NCI-H2196 treated with DMSO at 0.1 percent for 48 hours (cell line): Measurements from ENCODE around the gene LIN7A.

ENCODE experiments used
- DNase-seq: peaks from one replicate; lab custom pipeline; 2025; ENCODE audit not compliant: unreplicated experiment; lab: John Stamatoyannopoulos, UW

LIN7A gene

DNA sequence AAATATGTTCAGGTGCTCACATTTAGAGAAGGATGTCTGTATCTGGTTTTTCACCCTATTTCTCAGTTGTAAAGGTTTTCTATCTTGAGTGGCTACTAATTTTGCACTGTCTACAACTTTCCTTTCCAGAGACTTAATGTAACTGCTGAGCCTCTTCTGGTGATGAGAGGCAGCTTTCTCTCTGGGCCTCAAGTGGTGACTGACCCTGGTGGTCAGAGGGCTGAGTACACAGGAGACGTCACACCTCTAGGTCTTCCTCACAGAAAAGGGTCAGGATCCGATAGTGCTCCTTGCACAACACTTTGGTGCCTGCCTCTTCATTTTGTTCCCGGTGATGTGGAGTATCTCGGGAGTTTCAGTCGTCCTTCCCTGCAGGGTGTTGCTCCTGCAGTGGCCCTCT, 76.8 kb downstream of the LIN7A start:
- no peak for DNase-seq

DNA sequence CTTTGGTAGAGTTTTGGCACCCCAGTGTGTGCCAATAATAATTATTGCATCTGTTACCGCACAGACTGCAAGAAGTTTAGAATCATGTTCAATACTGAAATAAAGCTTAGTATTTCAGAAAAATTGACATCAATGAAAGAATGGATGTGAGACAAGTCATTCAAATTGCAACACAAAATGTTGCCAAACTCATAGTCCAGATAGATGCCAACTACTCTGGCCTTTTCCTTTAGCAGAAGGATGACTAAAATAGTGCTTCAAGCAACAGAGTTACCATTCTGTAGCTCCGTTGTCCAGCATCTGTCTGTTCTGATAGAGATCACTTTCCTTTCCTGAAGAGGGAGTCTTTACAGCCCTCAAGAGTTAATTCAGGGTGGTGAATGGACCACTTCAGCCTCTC, 77.5 kb downstream of the LIN7A start:
- DNase-seq = no peak

DNA sequence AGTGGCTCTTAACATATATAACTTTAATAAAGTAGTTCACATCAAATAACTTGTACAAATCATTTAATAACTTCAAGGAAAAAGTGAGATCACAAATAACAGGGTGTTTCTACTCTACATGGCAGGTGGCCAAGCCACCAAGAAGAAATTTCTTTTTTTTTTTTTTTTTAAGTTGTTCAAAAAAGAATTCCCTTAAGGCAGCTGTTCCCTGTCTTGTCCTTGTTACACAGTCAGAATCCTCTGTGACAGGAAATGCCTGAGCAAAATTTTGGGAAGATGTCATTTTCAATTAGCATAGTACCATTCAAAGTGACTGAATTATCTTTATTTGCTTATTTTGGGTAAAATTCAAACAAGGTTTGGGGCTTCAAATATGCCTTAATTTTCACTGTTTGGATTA, 79.4 kb downstream of the LIN7A start:
- no peak for DNase-seq

DNA sequence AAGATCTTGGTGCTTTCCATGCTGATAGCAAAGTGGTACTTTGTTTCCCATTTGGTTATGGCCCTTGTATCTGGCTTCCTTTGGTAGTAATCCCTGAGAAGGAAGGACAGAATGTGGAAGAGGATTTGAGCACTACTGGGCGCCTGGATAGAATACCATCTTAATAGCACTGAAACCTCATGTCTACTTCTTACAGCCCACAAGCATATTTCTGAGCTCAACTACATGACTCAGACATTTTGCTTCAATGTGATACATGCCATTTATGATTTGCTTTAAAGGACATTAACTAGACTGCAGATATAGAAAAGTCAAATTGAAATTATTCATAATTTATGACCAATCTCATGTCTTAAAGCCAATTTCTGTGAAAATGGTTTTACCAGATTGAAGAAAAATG, 80.4 kb downstream of the LIN7A start:
- DNase-seq = no peak

DNA sequence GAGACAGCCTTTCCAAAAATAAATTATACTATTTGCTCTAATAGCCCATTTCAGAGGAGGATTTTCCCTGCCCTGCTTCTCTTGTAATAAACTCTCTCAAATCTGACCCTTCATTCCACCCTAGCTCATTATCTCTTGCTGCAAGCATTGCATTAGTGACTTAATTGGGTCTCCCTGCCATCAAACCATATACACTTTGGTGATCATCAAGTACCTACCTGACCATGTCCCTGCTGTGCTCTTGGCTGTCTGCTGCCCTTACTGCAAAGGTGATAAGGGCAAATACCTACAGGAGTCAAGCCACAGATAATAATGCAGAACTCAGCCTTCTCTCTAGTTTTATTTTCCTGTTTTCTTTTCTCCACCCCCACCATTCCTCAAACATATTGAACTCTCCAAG, 88.4 kb downstream of the LIN7A start:
- DNase-seq = no peak

DNA sequence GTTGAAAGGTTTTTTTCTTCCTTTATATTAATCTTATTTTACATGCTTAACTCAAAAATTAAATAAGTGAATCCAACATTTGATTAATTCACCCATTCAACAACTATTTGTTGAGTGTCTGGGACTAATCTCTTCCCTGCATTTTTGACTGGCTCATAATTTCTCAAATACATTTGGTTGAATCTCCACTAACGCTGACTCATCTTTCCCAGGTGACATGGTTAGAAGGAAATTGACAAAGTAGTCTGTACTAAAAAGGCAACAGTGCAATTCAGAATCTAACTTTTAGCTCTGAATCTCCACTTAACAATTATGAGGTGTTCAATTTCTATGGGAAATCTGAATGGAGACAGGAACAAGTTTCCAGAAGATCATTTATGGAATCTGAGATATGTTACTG, 88.9 kb downstream of the LIN7A start:
- no peak for DNase-seq

DNA sequence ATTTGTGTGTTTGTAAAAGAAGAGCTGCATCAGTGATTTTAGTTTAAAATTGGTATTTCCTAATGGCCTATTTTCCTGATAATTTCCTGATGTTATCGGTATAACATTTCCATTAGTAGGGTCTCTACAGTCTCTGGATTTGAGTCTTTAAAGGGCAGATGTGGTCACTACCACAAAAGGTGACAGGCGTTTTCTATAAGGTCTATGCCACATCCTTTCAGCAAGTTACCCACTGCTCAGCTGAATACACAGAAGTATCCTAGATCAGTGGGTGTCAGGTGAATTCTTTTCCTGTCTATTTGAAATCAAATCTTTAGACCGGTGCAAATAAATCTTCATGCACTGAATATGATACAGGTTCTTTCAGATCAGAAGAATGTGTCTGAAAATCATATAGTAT, 90.2 kb downstream of the LIN7A start:
- no peak for DNase-seq

DNA sequence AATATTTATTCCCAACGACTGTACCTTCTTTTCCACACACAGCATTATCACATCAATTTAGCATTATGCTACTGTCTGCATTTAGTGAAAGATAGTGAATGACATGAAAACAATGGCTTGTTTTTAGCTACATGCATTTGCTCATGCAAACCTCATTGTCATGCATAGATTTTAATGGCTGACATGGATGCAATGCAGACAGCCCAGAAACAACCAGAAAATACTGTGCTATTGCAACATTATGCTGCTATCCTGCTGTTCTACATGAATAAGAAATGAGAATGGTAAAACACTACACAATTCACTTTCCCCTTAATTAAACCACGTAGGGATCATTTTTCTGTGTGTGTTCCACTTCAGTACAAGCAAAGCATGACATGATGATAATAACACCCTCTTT, 90.8 kb downstream of the LIN7A start:
- no peak for DNase-seq

DNA sequence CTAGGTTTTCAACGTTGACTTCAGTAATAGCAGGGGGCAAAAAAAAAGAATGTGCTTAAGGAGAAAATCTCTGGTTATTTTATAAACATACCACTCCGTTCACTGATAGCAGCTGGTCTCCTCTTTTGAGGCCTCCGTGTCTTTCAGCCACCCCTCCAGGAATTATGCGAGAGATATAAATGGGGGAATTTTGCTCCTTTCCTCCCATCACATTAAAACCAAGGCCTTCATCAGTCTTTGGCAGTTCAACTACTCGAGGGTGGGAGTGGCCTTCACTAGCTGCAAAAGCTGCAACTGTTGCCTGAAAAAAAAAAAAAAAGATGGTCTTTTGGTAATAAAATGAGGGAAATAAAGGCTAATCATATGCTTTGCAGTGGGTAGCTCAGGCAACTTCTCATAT, 92.1 kb downstream of the LIN7A start:
- DNase-seq = no peak

DNA sequence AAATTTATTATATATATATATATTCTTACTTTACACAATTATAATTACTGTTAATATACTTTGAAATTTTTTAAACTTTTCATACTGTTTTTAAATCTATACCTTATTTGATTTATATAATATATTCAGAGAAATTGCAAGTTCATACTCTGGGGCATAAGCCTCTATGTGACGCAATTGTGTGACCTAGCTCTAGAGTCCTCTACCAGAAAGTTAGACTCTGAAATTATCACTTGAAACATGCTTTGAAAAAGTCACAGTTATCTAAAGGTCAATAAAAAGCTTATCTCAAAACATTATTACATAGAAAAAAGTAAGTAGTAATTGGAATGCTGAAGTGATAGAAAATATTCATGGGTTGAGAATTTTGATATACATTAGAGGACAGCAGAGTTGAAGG, 93.8 kb downstream of the LIN7A start:
- no peak for DNase-seq

DNA sequence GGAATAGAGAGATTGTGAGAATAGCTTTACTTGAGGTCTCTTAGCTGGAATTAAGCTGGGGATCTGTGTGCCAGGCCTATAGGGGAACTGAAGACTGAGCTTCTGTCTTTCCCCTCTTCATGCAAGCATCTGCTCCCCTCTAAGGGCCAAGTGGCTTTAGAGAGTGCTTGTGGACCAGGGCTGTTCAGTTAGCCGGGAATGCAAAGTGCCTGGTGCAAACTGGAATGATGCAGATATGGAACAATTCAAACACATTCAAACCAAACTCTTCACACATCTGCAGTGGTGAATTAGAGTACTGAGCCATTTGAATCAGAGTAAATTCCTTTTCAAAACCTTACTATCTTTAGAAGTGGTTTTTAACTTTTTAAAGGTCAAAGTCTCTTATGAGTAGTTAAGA, 99.0 kb downstream of the LIN7A start:
- no peak for DNase-seq

DNA sequence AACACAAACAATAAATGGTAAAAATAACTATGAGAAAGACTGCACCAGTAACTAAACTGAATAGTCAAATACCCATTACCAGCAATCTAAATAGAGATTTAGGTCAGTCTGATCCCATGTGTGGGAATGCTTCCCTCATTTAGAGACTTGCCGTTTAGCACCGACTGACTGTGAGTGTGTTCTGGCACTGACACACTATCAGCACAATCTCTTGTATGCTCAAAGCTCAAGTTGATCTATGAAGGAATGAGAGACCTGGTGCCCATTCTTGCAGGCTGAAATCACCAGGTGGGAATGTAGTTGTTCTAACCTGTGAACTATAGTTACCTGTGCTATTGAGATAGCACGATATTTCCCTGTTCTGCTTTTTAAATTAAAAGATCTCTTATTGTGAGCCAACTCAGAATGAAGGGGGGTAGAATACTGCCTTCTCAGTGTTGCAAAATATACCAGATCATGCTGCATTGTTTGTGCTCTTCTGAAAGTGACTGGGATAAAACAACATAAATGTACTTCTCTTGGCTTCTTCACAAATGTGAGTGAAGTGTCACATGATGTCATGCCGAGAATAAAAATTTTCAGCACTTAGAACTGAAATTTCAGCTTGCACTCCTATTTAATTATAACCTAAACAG, 99.6 kb downstream of the LIN7A start:
- no peak for DNase-seq

DNA sequence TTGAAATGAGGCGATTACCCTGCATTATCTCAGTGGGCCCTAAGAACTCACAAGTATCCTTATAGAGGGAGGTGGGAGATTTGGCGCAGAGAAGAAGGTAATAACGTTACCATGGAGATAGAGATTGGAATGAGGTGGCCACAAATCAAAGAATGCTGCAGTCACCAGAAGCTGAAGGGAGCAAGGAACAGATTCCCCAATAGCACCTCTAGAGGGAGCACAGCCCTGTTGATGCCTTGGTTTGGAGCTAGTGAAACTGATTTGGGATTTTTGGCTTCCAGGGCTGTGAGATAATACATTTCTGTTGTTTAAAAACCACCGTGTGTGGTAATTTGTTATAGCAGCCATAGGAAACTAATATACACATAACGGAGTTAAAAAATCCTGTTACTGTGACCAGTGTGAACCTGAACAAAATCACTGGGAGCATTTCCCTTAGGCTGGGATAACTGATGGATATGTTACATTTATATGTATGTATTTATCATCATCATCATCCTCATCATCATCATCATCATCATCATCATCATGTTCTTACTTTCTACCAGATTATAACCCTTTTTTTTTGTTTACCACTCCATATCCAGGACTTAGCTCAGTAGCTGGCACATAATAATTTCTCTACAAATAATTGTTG, 100.3 kb downstream of the LIN7A start:
- DNase-seq = no peak

DNA sequence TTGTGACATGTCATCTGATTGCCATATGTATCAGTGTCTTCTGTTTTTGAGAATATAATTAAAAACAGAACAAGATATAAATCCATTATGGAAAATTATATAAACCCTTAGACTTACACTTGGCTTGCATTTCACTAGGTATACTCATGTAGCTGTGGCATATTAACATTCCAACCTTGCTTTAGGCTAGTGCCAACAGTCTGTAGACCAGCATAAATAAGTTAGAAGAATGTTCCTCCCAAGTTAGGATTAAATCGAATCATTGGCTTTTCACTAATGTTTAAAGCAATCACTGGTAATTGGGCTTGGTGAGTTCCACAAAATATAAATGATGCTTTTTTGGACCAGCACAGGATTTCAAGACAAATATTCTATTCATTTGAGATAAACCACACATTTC, 103.0 kb downstream of the LIN7A start:
- no peak for DNase-seq

DNA sequence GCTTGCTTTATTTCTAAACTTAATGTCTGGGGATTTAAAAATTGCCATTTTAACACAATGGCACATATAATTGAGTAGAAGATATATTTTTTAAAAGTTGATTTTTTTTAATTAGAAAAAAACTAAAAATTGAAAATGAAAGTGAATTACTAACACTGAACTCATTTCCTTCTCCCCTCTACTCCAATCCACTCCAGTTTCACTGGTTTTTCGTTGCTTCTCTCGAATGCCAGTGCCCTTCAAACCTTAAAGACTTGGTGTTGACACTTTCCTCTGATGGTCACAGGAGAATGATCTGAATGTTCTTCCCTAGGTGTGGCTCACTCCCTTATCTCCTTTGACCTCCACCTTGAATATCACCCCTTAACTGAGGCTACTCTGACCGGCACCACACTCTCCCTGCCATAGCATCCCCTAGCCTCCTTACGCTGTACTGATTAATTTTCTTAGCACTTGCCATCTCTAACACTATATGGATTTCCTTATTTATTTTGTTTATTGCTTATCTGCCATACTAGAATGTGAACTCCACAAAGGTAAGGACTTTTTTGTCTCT, 107.1 kb downstream of the LIN7A start:
- no peak for DNase-seq

DNA sequence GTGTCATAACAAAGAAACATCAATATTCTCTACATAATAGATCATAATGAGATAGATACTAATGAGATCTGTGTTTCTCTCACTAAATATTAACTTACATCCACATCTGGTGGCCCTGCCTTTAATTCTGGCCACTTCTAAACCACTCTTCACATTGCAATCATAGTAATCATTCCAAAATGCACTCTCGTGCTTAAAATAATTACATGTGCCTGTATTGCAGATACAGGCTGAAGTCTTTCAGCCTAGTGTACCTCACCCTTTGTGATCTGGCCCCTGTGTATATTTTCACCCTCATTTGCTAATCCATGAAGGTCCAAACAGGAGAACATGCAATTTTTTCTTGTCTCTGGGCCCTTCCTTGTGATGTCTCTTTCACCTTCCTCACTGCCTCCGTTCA, 108.0 kb downstream of the LIN7A start:
- no peak for DNase-seq

DNA sequence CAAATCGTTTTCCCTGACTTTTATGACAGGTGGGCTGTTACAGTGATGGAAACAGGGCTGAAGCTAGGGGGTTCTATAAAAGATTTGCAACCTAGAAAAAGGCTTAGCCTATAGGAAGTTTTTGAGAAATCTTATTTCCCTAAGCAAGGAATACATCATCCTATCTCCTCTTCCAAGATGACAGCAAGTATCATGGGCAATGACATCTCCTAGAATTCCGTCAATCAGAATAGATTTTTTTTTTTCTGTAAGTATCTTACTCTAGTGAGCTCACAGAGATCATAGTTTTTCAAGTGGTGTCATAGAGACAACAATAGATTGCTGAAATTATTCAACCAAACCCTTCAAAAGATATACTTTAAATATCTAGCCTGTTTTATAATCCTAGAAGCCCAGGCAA, 112.2 kb downstream of the LIN7A start:
- DNase-seq = no peak

DNA sequence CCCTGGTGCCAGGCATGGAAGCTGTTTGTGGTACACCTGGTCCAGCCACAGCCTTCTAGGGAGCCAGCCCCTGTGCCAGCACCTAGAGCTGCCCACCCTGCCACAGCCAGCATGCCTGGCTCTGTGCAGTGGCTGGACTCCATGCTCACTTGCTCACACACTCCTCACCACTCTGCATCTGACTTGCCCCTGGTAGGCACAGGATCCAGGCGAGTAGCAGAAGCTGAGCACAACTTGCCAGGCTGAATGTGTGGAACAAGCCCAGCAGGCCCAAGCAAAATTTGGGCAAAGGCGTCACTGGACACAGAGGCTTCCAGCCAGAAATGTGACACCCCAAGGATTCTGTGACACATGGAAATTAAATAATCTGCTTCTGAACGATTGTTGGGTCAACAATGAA, 114.3 kb downstream of the LIN7A start:
- DNase-seq = no peak

DNA sequence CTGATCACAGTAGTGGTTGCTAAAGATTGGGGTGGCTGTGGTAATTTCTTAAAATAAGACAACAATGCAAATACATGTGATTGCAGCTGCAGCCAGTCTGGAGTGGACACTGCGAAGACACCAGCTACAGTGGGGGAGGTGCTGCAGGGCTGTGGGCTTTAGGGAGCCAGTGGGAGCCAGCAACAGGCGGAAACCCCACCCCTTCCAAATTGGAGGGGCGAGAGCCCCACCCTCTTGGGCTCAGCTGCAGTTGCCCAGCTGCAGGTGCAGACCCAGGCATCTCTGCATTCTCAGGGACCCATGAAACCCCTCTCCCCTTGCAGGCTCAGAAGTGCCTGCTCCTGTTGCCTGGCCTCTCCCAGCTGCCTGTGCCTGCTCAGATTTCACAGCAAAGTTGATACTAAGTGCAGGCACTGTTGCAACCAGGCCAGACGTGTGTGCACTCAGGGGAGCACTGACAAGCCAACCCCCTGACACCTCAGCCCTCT, 116.2 kb downstream of the LIN7A start:
- no peak for DNase-seq

DNA sequence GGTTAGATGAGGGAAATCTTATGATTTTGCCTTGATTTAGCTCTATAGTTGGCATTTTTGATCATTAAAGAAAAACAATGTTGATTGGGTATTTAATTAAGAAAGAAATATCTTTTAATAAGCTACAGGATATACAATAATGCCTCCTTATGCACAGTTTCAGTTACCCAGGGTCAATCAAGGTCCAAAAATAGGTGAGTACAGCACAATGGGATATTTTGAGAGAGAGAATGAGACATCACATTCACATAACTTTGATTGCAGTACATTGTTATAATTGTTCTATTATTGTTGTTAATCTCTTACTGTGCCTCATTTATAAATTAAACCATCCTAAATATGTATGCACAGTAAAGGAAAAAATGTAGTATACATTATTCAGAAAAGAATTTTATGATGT, 118.9 kb downstream of the LIN7A start:
- DNase-seq = no peak

DNA sequence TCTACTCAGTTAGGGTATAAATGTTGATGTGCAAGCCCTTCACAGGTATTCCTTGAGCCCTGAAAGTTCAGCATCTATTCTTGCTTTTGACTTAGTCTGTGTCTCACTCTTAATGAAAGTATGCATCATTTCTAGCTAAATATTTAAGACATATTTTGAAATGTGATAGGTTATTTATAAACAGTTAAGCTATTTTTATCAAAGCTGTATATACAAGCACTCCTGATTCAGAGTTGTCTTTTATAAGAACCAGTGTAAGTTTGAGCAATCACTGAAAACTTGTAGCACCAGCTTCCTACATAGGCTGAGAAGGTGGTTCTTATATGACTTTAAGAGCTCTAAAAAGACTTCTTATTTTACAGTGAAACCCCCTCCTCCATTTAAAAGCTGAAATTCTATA, 122.4 kb downstream of the LIN7A start:
- no peak for DNase-seq

DNA sequence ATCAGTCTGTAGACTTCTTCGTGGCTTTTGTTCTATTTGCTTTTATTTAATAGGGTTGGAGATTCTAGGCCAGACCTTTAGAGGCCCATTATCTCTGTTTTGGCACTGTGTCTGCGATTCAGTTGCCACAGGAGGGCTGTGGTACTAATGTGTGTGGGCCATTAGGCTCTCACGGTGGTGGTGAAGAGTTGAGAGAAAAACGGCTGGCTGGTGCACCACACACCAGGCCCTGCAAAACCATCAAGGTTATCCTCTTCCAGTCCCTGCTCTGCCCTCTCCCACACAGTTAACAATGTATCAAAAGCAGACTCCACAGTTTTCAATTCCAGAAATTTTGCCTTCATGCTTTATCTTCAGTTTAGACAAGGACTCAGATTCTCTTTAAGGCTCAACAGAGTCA, 123.3 kb downstream of the LIN7A start:
- no peak for DNase-seq

DNA sequence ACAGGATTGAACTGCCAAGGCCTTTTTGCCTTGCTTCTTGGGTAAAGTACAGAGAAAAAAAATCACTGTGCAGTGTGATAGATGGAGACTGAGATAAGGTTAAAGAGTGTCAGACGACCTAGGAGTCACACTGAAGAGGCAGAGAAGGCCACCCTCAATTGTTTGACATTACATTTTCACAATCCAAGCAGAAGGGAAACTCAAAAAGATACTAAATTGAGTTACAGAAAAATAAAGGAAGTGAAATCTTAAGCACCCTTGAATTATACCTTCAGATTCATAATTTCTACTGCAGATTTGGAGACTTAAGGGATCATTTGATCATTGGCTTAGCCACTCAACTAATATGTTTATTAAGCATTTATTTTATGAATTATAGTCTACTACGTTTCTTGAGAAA, 123.9 kb downstream of the LIN7A start:
- no peak for DNase-seq
